Measurements from ENCODE around the gene ADAMTS12.

- TF ChIP-seq CTCF (IDR thresholded peaks at IDR 0.05; ENCODE audit: low read depth, low read length), result no peak
- no peak for TF ChIP-seq EZH2phosphoT487 (IDR thresholded peaks at IDR 0.05; ENCODE audit: low read depth)
Measured at GRCh38 chr5:33810491-33811120, 81.2 kb downstream of the ADAMTS12 start.
